ENCODE results near the gene EDN2.

The EDN2 gene

DNA sequence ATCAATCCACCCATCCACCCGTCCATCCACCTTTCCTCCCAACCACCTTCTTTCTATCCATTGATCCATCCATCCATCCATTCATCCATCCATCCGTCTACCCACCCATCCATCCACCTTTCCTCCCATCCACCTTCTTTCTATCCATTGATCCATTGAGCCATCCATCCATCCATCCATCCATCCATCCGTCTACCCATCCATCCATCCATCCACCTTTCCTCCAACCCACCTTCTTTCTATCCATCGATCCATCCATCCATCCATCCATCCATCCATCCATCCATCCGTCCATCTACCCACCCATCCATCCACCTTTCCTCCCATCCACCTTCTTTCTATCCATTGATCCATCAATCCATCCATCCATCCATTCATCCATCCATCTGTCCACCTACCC is 5.1 kb upstream of the EDN2 start:
- intact Hi-C loops (cut with DNase I), result no loop called here
- no peak for DNase-seq

GRCh38 chr1:41488040-41488951 is 3.8 kb upstream of the EDN2 start:
- no peak for DNase-seq
- intact Hi-C loops (cut with DNase I), result no loop called here

DNA sequence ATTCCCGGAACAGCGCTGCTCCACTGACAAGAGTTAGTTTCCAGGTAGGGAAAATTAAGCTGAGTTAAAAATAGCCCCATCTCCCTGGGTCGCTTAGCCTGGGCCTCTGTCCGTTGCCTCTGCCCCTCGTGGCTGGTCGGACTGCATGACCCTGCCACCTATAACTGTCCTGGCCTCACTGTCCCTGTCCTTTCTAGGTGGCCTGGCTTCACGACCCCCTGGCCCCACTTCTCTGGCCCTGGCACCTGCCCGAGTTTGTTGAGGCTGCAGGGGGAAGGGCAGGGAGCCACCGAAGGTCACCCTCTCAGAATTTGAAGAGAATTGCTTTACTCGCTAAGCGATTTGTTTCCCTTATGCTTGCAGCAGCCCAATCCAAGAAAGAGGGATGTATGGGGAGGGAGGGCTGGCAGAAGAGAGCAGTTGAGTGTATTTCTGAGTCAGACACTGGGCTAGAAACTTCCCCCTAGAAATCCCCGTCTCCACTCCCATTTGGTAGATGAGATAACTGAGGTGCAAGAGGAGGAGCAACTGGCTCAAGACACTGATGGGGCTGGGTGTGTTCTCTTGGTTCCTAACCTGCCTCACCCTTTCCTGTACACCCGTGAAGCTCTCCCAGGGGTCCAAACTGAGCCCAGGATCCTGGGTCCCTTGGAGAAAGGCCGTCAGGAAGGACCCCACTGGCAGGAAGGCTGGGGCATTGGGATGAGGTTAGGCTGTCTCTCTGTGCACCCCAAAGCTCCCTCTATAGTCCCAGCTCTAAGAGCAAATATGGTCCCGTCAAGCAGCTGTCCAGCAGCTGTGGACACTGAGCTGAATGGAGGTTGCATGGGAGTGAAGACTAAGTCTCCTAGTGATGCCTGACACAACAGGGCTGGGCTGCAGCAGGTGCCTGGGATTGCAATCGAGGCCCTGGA is 2.9 kb upstream of the EDN2 start:
- intact Hi-C loops (cut with DNase I), result no loop called here
- DNase-seq, result no peak

- intact Hi-C loops (cut with DNase I), result no loop called here
- peak in 18 of 42 donors; percentile 25 to 80 (median 50) for DNase-seq
These were observed 2.1 kb upstream of the EDN2 start for GRCh38 chr1:41486371-41487125.

DNA sequence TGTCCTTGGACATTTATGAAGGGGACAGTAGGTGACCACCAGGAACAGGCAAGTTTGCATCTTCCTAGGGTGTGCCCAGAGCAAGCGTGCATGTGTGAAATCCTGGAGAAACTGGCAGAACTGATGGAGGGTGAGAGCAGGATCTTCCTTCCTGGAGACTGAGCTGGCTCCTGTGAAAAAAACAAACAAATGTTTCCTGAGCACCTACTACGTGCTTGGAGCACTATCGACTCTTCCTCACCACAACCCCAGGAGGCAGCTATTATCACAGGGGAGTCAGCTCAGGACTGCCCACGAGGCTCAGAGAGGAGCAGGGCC is 1.5 kb upstream of the EDN2 start:
- intact Hi-C loops (cut with DNase I), result no loop called here
- no peak for DNase-seq

DNA sequence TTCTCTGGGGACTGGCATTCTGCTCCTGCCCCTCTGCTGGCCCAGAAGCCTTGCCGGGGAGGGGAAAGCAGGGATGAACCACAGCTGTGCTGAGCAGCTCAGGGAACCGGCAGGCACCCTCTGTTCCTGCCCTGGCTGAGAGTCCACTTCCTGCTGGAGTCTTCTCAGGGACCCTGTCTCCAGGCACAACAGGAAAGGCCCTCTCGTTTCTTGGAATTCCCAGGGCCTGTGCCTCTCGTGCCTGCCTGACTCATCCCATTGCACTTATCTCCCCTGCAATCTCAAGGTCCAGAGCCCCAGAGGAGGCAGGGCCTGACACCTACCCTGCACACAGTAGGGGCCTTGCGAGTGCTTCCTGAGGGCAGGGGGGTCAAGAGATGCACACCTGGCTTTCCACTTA is 1.1 kb upstream of the EDN2 start:
- no peak for DNase-seq
- intact Hi-C loops (cut with DNase I), result no loop called here

GRCh38 chr1:41483960-41484401 is 502 bp downstream of the EDN2 start:
- intact Hi-C loops (cut with DNase I), result no loop called here
- no peak for DNase-seq

DNA sequence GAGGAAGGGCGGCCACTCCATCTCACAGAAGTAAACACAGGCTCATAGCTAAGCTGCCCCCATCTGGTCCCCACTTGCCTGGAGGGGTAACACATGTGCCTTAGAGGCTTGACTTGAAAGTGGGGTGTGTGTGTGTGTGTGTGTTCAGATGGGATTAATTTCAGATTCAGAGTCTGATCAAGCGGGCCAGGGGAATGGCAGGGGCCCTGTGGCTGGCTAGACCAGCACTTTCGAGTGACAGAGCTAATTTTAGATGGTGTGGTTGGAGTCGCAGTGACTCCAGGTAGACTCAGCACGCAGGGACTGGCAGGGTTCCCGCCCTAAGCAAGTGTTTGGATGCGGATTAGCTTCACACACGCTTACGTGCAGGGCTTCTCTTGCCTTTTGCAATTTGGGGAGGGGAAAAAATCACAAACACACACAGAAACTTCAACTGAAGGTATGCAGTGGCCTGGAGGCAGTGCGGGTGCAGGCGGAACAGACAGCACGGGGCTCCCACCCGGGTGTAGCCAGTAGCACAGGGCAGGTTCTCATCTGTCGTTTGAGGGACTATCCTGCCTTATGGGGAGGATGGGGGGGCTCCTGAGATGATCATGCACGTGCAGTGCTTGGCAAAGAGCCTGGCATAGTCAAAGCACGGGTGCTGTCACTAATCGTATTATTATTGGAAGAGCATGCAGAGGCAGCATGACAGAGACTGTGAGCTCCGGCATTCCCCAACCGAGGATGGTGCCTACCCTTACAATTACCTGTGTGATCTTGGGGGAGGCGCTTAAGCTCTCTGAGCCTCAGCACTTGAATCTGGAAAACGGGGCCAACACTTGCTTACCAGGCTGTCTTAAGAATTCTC is 1.3 kb downstream of the EDN2 start:
- intact Hi-C loops (cut with DNase I), result no loop called here
- peak in 6 of 42 donors; percentile 15 to 61 (median 46) for DNase-seq

DNA sequence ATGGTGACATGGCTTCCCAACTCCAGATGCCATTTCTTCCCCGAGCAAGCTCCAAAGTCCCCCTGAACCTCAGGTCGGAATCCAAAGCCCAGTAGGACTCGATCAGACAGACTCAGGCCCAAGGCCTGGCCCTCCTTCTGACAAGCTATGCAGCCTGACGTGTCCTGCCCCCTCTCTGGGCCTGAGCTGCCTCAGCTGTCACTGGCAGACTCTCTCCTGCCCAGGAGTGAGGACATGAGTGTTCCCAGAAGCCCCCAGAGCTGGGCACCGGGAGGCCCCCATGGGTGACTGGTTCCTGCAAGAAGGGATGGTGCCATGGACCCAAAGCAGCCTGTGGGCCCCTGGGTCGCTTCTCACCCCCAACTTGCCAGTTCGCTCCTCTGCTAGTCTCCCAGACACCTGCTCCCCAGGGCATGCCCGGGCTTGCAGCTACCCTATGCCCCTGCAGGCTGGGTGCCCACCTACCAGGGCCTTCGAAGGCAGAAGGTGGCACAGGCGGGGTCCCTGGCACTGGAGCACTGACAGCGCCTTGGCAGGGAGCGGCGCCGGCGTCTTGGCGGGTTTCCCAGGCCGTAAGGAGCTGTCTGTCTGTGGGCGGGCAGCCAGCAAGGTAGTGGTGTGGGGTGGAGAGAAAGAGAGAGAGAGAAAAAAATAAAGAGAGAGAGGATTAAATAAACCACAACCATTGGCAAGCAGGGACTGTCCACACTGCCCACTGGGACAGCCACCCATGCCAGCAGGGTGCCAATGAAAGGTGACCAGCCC is 2.3 kb downstream of the EDN2 start:
- intact Hi-C loops (cut with DNase I), result no loop called here
- DNase-seq, result peak in 35 of 42 donors; percentile 35 to 84 (median 57)

GRCh38 chr1:41481109-41481775 is 3.2 kb downstream of the EDN2 start:
- intact Hi-C loops (cut with DNase I), result no loop called here
- DNase-seq, result no peak

GRCh38 chr1:41480204-41481108 is 4.0 kb downstream of the EDN2 start:
- intact Hi-C loops (cut with DNase I), result no loop called here
- no peak for DNase-seq

DNA sequence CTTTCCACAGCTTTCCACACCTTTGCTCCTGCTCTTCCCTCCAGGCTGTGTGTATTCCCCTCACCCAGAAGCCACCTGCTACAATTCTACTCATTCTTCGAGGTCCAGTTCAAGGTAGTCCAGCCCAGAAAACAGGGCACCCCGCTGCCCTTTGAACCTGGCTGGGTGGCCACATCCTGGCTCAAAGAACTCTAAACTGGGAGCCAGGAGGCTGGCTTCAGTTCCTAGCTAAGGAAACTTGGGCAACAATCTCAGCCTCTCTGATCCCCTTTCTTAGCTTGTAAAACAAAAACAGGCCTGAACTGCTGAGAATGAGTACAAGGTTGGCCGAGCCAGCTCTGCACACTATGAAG is 4.7 kb downstream of the EDN2 start:
- intact Hi-C loops (cut with DNase I), result no loop called here
- DNase-seq, result no peak

- DNase-seq, result peak in 21 of 42 donors; percentile 27 to 70 (median 53)
- intact Hi-C loops (cut with DNase I), result no loop called here
These were observed 5.3 kb downstream of the EDN2 start for GRCh38 chr1:41479000-41479807.

GRCh38 chr1:41478118-41478748 is 6.2 kb downstream of the EDN2 start:
- DNase-seq, result no peak
- intact Hi-C loops (cut with DNase I), result no loop called here

- no peak for DNase-seq
- intact Hi-C loops (cut with DNase I), result no loop called here
These were observed 7.6 kb downstream of the EDN2 start for GRCh38 chr1:41476807-41477361.
